GM18858 (cell line): Measurements from ENCODE around the gene ANKHD1.
"Not testable (repeated sequence)": the region's sequence is repeated elsewhere in the genome, so short reads cannot be mapped to it uniquely, and the experiment has no call there.

Experiments
- ATAC-seq: cut with Tn5 transposase; IDR thresholded peaks from one replicate; pipeline ENCODE4 v1.9.1; 2021; ENCODE audit not compliant: unreplicated experiment

The ANKHD1 gene

DNA sequence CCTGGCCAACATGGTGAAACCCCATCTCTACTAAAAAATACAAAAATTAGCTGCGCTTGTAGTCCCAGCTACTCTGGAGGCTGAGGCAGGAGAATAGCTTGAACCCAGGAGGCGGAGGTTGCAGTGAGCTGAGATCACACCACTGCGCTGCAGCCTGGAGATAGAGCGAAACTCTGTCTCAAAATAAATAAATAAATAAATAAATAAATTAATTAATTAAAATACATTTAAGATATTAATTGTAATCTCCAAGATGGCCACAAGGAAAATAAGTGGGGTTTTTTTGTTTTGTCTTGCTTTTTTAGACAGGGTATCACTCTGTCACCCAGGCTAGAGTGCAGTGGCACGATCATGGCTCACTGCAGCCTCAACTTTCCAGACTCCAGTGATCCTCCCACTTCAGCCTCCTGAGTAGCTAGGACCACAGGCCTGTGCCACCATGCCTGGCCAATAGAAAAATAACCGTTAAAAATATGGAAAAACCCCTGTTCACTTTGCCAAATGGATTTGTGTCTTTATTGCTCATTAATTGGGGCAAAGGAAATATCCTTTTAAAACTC is 177.6 kb downstream of the ANKHD1 start:
- not testable (repeated sequence) for ATAC-seq

DNA sequence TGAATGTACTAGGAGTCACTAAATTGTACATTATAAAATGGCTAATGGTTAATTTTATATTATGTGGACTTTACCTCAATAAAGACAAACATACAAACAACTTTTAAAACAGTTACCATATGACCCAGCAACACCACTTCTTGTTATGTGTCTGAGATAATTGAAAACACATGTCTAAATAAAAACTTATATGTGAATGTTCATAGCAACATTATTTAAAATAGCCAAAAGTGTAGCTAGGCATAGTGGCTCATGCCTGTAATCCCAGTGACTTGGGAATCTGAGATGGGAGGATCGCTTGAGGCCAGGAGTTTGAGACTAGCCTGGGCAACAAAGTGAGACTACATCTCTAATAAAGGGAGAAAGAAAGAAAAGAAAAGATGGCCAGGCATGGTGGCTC is 185.9 kb downstream of the ANKHD1 start:
- ATAC-seq = no peak

DNA sequence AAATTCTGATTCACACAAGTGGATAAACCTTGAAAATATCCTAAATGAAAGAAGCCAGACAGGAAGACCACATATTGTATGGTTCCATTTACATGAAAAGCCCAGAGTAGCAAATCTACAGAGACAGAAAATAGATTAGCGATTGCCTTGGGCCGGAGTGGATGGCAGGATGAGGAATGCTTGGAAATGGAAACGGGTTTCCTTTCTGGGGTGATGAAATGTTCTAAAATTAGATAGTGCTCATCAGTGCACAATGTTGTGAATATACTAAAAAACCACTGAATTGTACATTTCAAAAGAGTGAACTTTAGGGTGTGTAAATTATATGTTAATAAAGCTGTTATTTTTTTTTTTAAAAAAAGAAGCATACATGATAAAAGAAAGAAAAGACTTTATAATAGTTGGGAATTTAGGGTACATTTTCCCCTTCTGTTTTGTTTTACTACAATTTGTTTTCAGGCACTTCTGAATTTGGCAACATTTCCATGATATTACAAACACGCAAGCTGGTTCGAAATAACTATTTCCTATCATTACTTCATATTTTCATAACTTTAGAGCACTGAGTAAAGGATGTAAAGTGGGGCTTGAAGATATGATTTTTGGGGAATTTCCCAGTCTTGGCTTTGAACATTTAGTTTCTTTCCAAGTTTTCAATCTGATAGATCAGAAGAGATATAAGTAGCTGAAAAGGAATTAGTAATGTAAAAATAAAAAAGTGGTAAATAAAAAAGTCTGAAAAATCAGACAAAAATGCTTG is 186.9 kb downstream of the ANKHD1 start:
- ATAC-seq = no peak
